Vagina (tissue), 2 donors: ENCODE measurements around the gene CDK6. TPM values are rescaled to one million over a fixed set of nuclear protein-coding genes. Genes with fewer than 3 reads are reported as not detected.
"Not testable (repeated sequence)": the region's sequence is repeated elsewhere in the genome, so short reads cannot be mapped to it uniquely, and the experiment has no call there.

Source experiments
- DNase-seq, 2 donors: peaks; one replicate each; pipeline ENCODE4 v3.0.0-alpha.2; 2017; ENCODE audit errors: extremely low spot score in 2 of 2
- H3K27ac ChIP-seq: fragments of 200-600 bp; sonication (generic); one replicate; pipeline ENCODE4 v1.5.1; 2019
- H3K27me3 ChIP-seq: fragments of 200-600 bp; sonication (generic); one replicate; pipeline ENCODE4 v1.5.1; 2019
- H3K36me3 ChIP-seq, 2 donors: fragments of 200-600 bp; sonication (generic); one replicate each; pipeline ENCODE4 v1.5.1; 2017 to 2019
- H3K4me1 ChIP-seq: fragments of 200-600 bp; sonication (generic); one replicate; pipeline ENCODE4 v1.5.1; 2019
- H3K4me3 ChIP-seq, 2 donors: fragments of 200-600 bp; sonication (generic); 1 replicate in 1 of 2; 2 replicates in 1 of 2; pipeline ENCODE4 v1.5.1; 2016 to 2019
- H3K9me3 ChIP-seq: fragments of 200-600 bp; sonication (generic); one replicate; pipeline ENCODE4 v1.5.1; 2019
- CTCF ChIP-seq, 3 experiments: fragments of 450-650 bp in 2 of 3; fragments of 200-600 bp in 1 of 3; sonication (generic) in 1 of 3; IDR thresholded peaks; one replicate each; pipeline ENCODE4 v1.5.1; 2017 to 2019; ENCODE audit warnings: antibody characterized with exemption in 3 of 3, mild to moderate bottlenecking in 2 of 3, moderate library complexity in 2 of 3
- POLR2A ChIP-seq, 2 donors: fragments of 450-650 bp; IDR thresholded peaks; one replicate each; pipeline ENCODE4 v1.6.1; 2017; ENCODE audit warnings: antibody characterized with exemption in 2 of 2, mild to moderate bottlenecking in 2 of 2, moderate library complexity in 2 of 2
- POLR2AphosphoS5 ChIP-seq, 2 donors: sonication (generic); formaldehyde crosslinking; IDR thresholded peaks; one replicate each; pipeline ENCODE4 v1.9.0; 2017; ENCODE audit warnings: antibody characterized with exemption in 2 of 2, mild to moderate bottlenecking in 2 of 2, low read depth in 1 of 2; ENCODE audit not compliant: insufficient read depth in 1 of 2
- intact Hi-C: fragments of 100-400 bp; cut with DNase I; formaldehyde crosslinking; loops from one replicate; pipeline ENCODE4 v1.15.1; 2023
- total RNA-seq: library from RNA; depleted of rRNA; stranded (reverse); fragments of >200 nt; gene quantifications from one replicate; pipeline ENCODE4 v1.2.3, GENCODE V29; 2016

The CDK6 gene
- total RNA-seq, 1 donor from 2014 or later = 20.6 TPM

- TF ChIP-seq CTCF (IDR thresholded peaks at IDR 0.05) (no peak), POLR2A (IDR thresholded peaks at IDR 0.05) (no peak), POLR2AphosphoS5 (IDR thresholded peaks at IDR 0.05; ENCODE audit: insufficient read depth in 1 of 2, low read depth in 1 of 2) (no peak)
- no peak overlapping the region for H3K4me3 ChIP-seq
- H3K27ac ChIP-seq = no peak overlapping the region
- intact Hi-C loops = no loop called here
- H3K36me3 ChIP-seq = no peaks in the 10 kb centered on the region
- no peaks in the 10 kb centered on the region for H3K9me3 ChIP-seq
- no peaks in the 10 kb centered on the region for H3K27me3 ChIP-seq
- DNase-seq = no peak
- H3K4me1 ChIP-seq = no peaks in the 10 kb centered on the region
Measured at GRCh38 chr7:92873776-92874175, 37.4 kb upstream of the CDK6 start.

DNA sequence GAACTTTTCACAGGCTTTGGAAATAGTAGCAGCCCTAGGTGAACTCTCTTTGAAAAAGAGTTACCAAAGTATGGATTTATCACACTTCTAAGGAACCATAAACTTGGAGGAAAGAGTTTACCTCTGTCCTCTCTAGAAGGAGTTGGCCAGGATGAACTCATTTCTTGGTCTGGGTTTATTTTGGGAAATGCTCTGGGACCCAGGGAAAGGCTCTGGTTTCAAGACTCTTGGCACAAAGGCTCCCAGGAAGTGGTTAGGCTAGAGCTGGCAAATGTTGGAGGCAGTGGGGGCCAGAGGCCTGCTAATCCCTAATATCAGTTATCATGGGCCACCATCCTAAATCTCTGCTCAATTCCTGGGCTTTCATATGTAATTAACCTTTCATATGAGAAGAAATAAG is 36.3 kb upstream of the CDK6 start:
- H3K36me3 ChIP-seq = no peaks in the 10 kb centered on the region
- H3K9me3 ChIP-seq = no peaks in the 10 kb centered on the region
- H3K27me3 ChIP-seq = no peaks in the 10 kb centered on the region
- DNase-seq = no peak
- TF ChIP-seq POLR2AphosphoS5 (IDR thresholded peaks at IDR 0.05; ENCODE audit: insufficient read depth in 1 of 2, low read depth in 1 of 2) = no peak
- no peak for TF ChIP-seq CTCF (IDR thresholded peaks at IDR 0.05)
- TF ChIP-seq POLR2A (IDR thresholded peaks at IDR 0.05) = no peak
- no peaks in the 10 kb centered on the region for H3K4me1 ChIP-seq
- intact Hi-C loops = no loop called here
- H3K27ac ChIP-seq = no peak overlapping the region
- no peak overlapping the region for H3K4me3 ChIP-seq

GRCh38 chr7:92868683-92869293 is 32.4 kb upstream of the CDK6 start:
- H3K27me3 ChIP-seq = no peaks in the 10 kb centered on the region
- no peaks in the 10 kb centered on the region for H3K4me1 ChIP-seq
- no peaks in the 10 kb centered on the region for H3K9me3 ChIP-seq
- TF ChIP-seq CTCF (IDR thresholded peaks at IDR 0.05) = no peak
- no peak for TF ChIP-seq POLR2A (IDR thresholded peaks at IDR 0.05)
- no peak for TF ChIP-seq POLR2AphosphoS5 (IDR thresholded peaks at IDR 0.05; ENCODE audit: insufficient read depth in 1 of 2, low read depth in 1 of 2)
- DNase-seq = no peak
- no peak overlapping the region for H3K27ac ChIP-seq
- H3K36me3 ChIP-seq = no peaks in the 10 kb centered on the region
- no peak overlapping the region for H3K4me3 ChIP-seq
- intact Hi-C loops = no loop called here

DNA sequence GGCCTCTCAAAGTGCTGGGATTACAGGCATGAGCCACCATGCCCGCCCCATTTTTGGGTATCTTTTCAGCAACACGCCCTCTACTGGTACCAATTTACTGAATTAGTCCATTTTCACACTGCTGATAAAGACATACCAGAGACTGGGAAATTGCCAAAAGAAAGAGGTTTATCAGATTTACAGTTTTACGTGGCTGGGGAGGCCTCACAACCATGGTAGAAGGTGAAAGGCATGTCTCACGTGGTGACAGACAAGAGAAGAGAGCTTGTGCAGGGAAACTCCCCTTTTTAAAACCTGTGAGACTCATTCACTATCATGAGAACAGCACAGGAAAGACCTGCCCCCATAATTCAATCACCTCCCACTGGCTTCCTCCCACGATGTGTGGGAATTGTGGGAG is 27.8 kb upstream of the CDK6 start:
- H3K4me1 ChIP-seq, intact Hi-C loops, H3K27me3 ChIP-seq, H3K36me3 ChIP-seq, H3K9me3 ChIP-seq, H3K27ac ChIP-seq, H3K4me3 ChIP-seq, DNase-seq: not testable (repeated sequence)

- H3K4me1 ChIP-seq = no peaks in the 10 kb centered on the region
- intact Hi-C loops = loop anchor here (10.0 kb wide), 1 partner anchor 58 kb away; no protein-coding TSS in a partner anchor
- DNase-seq = no peak
- no peaks in the 10 kb centered on the region for H3K27me3 ChIP-seq
- TF ChIP-seq CTCF (IDR thresholded peaks at IDR 0.05) = no peak
- no peak for TF ChIP-seq POLR2A (IDR thresholded peaks at IDR 0.05)
- no peak for TF ChIP-seq POLR2AphosphoS5 (IDR thresholded peaks at IDR 0.05; ENCODE audit: insufficient read depth in 1 of 2, low read depth in 1 of 2)
- no peak overlapping the region for H3K4me3 ChIP-seq
- no peaks in the 10 kb centered on the region for H3K36me3 ChIP-seq
- no peaks in the 10 kb centered on the region for H3K9me3 ChIP-seq
- no peak overlapping the region for H3K27ac ChIP-seq
Measured at GRCh38 chr7:92856436-92856835, 20.1 kb upstream of the CDK6 start.
